HG03469 (cell line): ENCODE measurements around the gene OR5B21.

Experiments used
- ATAC-seq: cut with Tn5 transposase; IDR thresholded peaks from one replicate; pipeline ENCODE4 v1.9.1; 2021; ENCODE audit warnings: mild to moderate bottlenecking, moderate library complexity, moderate number of reproducible peaks; ENCODE audit not compliant: unreplicated experiment

The OR5B21 gene

DNA sequence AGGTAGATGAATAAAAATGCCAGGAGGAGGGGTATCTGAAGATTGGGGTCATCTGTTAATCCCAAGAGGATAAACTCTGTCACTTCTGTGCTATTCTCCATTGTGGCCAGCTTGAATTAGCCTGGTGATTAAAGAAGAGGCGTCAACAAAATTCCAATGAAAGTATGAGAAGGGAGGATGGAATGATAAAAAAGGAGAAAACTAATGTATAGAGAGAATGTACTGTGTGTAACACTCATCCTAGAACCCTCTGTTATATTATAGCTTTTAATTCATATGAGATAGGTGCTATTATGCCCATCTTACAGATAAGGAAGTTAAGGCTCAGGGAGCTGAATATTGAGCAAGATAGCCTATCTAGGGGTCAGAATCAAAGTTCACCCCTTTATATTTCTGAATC lies at the start of gene OR5B21:
Gene OR5B21, minus strand, starts transcription at position 101 of the 400 bp plus-strand sequence. Its CDS starts 0 bp downstream, at position 101.
- ATAC-seq = no peak

DNA sequence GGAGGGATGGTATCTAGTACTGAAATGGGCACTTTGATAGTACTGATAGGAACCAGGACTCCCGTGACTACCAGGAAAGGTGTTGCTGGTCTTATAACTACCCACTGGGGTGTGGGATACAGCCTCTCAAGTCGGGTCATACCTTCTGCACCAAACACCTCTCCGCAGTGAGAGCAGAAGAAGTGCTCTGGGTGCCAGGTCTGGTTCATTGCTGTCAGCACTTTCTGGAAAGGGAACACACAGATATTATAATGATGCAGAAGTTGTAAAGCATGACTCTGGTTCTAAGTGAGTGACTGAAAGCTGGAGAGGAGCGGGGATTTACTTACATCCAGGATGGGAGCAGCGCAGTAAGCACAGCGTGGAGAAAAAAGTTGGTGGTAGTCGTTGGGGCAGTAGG lies 41.7 kb upstream of the OR5B21 start:
- no peak for ATAC-seq

DNA sequence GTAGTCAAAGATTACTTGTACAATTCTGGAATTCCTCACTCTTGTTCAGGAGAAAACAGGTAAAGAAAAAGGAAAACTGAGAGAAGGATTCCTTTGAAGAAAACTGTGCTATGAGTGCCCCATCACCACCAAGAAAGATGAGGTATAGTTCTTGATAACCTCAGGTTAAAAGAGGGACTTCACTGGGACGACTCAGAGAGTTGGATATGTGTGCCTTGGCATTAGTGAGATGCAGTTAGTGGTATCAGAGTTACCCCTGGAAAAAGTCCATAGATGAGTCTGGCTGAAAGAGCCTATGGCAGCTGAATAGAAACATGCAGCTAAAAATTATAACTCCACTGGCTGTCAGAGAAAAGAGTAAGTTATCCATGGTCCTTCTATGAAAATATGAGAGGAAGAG lies 38.9 kb upstream of the OR5B21 start:
- ATAC-seq = no peak

DNA sequence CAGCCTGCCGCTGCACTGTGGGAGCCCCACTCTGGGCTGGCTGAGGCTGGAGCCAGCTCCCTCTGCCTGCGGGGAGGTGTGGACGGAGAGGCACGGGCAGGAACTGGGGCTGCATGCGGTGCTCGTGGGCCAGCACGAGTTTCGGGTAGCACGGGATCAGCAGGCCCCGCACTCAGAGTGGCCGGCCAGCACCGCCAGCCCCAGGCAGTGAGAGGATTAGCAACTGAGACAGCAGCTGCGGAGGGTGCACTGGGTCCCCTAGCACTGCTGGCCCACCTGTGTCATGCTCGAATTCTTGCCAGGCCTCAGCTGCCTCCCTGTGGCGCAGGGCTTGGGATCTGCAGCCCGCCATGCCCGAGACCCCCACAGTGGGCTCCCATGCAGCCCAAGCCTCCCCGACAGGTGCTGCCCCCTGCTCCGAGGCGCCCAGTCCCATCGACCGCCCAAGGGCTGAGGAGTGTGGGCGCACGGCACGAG lies 24.0 kb upstream of the OR5B21 start:
- no peak for ATAC-seq

DNA sequence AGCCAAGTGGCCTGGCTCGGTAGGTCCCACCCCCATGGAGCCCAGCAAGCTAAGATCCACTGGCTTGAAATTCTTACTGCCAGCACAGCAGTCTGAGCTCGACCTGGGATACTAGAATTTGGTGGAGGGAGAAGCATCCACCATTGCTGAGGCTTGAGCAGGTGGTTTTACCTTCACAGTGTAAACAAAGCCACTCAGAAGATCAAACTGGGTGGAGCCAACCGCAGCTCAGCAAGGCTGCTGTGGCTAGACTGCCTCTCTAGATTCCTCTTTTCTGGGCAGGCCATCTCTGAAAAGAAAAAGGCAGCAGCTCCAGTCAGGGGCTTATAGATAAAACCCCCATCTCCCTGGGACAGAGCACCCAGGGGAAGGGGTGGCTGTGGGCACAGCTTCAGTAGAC lies 22.3 kb upstream of the OR5B21 start:
- no peak for ATAC-seq

DNA sequence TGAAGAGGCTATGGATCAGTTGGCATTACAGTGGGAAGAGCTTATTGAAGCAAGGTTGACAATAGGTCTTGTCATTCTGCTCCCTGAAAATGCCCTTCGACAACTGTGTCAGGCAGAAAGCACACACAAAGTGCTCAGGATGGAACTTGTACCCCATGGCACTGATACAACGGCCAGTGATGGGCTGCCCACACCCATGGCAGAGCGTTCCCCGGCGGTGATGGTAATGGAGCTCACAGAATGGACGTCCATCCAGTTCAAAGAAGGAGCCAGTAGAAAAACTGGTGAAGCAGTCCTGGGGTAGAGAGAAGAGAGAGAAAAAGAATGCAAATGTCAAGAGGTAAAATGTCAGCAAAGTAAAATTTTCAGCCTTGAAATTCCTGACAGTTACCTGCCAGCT lies 19.5 kb upstream of the OR5B21 start:
- ATAC-seq = no peak

DNA sequence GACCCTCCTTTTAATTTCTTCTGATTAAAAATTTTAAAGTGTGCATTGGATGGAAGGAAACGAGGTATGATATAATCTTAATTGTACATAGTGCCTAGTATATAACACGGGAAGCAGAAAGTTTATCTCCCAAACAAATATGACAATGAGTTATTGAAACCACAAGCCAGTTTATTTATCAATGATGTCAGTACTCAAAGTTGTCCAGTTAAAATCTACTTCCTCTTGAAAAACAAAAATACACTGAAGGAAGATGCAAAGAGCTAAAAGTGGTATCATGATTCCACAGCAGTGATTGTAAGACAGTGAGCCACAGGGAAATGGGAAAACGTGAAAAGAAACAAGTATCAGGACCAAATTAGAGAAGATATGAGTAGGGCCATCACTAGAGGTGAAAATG lies 18.8 kb upstream of the OR5B21 start:
- no peak for ATAC-seq

DNA sequence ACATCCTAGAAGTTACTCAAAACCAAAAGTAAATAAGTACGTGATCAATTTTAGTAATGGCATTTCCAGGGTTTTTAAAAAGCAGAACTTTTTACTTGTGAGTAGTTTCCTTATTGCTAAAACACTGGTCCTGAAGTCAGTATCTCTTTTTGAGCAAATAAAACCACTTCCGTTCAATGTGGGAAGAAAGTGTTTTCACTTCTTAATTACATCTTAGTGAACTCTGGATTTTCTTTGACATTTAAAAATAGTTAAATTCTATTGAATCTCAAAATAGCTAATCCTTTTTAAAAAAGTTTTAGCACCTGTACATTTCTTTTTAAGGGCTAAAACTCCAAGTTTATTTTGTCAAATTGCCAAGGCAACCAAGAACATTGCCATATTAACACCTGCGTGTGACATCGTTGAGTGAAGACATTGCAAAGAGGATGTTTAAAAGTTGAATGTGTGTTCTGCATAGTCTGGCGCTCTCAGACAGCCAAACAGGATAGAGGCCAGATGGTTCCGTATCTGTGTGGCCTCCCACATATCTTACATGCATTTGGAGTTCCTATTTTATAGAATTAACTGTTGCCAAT lies 17.2 kb upstream of the OR5B21 start:
- ATAC-seq = peak; percentile 81

DNA sequence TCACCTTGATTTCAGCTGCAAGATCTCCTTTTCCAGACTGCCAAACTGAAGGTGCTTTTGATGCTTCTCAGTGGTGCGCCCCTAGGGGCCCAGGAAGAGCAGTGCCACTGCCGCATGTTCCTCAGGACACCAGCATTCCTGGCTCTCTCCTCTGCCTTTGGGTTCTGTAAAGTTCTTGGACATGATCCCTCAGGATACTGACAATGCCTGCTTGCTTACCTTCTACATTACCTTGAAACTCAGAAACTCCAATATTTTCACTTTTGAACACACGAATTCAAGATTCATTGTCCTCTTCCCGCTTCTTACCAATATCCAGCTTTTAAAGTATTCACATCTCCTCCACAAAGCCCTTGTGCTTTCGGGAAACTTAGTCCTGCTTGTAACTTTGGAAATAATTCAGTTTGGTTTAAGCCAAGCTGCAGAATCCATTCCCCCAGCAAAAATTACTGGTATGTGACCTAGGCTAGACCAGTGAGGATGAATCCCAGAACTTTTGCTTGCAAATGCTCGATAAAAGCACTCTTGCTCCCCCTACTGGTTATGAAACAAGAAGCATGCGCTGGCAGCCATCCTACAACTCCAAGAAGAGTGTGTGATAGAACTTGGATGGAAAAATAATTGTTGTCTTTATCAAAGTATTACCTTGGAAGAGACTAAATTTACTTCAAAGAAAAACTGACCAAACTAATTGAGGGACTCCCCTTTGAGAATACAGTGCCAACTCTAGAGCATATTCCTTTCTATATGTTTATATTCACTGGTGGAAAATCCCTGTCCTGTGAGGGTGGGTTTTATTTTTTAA lies 16.5 kb upstream of the OR5B21 start:
- peak; percentile 11 for ATAC-seq

DNA sequence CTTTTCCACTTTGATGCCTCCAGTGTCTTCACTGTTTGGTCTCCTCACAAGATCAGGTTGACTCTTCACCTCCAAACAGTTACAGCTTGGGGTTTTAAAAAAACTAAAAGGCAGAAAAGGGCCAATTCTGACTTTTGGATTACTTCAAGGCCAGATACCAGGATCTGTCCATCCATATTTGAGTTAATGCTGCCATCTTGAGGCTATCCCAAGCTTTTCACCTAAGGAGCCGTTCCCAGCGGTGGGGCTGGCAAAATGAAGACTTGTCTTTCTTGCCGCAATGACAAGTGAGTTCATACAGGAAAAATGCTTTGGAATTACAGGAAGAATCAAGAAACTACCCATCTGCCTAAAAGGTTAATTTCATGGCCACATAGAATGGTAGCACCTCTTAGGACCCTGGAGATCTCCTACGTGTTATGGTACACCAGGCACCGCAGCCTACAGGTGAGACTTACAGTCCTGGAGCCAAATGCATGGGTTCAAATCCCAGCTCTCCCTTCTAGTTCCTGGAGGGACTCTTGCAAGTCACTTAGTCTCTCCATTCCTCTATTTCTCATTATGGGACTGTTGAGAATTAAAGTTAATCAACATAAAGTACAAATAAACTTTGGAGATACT lies 6.0 kb upstream of the OR5B21 start:
- ATAC-seq = no peak

DNA sequence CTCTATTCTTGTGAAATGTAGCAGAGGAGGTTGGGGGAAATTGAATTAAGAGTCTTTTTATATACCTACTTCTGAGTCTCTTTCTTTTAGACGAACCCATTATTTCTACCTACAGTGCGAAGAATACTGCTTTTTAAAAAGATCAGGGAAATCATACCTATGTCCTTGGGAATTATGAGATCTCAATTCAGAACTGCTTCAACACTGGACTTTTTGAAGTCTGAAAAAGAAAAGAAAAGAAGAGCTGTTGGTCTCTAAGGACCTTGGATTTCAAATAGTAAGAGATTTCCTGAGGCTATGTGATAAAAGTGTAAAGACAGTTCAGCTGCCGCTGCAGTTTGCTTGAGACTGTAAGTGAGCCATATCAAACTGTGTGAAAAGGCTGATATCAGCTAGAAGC lies 3.7 kb upstream of the OR5B21 start:
- ATAC-seq = no peak

DNA sequence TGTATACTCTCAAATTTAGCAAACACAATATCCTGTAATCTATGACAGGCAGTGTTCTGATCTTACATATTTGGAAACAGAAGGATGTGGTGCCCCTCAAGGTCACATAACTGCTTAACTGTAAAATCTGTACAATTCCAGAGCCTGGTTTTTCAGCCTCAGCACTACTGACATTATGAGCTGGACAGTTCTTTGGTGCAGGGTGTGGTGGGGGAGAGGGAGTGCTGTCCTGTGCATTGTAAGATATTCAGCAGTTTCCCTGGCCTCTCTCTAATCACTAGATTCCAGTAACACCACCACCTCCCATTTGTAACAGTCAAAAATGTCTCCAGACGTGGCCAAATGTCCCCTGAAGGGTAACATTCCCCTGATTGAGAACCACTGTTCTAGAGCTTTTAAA lies 1.8 kb upstream of the OR5B21 start:
- no peak for ATAC-seq

DNA sequence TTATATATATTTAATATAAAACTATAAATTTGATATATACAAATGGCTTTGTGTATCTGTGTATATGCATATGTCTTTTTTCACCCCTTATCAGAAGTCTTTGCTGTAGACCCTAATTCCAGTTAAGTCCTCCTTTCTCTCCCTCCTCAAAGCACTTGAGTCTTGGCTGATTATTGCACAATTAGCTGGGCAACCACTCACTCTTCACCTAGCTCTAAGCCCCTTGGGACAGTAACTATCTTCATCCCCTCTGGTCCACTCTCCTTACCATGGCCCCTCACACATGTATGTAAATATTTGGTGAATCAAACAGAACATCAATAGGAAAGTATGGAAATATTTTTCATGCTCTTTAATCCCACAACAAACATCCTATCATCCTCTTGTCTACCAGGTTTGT lies 909 bp upstream of the OR5B21 start:
- no peak for ATAC-seq

DNA sequence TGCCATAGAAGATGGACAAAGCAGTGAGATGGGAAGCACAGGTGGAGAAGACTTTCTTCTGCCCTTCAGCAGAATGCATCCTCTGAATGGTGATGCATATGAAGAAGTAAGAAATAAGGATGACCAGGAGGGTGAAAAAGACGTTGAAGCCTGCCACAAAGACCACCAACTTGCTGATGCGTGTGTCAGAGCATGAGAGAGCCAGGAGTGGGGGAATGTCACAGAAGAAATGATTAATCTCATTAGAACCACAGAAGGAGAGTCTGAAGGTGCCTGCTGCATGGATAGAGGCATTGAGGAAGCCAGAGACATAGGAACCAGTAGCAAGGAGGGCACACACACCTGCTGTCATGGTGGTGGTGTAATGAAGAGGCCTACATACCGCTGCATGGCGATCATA lies 550 bp downstream of the OR5B21 start:
- no peak for ATAC-seq

DNA sequence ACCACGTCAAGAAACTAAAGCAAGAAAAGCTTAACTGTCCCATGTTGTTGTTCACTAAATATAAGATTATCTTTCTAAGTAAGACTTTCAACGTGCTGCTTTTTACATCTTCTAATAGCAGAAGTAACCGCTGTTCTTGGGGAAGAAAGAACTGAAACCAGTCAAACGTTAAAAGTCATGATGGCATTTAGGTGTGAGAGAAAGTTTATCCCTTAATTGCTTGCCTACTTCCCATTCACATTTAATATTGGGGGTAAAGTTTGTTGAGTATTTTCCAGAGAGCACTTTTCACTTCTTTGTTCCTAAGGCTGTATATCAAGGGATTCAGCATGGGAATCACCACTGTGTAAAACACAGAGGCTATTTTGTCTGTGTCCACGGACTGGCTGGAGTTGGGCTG lies 970 bp downstream of the OR5B21 start:
- no peak for ATAC-seq

DNA sequence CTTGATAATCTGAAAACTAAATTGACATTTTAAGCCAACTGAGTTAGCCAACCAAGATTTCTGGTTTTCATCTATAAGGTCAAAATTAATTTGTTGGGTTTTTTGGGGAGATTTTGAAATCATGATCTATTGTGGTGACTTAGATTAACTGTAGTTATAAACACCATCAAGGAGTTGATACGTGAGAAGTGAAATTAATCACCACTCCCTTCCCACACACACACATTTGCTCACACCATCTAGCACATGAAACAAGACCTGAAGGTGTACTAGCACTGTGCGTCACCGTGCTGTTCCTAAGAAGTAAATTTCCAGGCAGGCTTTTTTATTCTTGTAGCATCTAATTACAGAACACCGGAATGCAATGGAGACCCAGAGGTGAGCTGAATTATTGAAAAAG lies 2.1 kb downstream of the OR5B21 start:
- no peak for ATAC-seq

DNA sequence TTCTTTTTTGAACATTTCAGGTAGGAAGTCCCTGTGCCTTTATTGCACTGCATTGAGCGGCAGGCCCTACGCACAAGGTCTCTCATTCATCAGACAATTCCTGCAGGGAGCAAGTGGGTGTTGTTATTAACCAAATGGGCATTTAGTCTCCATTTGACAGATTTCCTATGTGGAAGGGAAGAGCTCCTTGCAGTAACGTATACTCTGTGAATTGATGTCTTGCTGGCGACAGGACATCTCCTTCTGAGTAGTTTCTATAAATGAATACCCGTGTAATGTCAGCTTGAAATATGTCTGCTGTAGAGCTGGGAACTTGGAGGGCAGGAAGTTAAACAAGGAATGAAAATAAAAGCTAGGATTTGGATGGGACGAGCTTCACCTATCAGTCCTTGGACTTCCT lies 3.7 kb downstream of the OR5B21 start:
- ATAC-seq = no peak

DNA sequence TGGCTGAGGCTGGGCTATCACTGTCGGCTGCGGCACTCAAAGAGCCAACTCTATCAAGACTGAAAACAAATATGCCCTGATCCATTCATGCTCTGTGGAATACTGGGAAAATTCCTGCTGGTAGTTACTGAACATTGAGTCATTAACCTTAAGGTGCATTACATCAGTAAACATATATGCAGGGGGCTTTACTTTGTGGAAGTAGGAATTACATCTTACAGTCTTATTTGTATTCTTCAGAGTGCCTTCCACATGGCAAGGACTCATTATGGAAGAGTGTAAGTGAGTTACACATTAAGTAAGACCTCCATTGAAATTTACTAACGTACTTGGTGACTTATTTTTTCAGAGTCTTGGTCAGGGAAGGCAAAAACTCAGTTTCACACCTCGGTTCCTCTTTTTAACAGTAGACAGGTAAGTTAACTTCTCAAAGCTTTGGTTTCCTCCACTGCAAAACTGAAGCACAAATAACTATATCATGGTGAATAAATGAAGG lies 4.5 kb downstream of the OR5B21 start:
- peak; percentile 93 for ATAC-seq

DNA sequence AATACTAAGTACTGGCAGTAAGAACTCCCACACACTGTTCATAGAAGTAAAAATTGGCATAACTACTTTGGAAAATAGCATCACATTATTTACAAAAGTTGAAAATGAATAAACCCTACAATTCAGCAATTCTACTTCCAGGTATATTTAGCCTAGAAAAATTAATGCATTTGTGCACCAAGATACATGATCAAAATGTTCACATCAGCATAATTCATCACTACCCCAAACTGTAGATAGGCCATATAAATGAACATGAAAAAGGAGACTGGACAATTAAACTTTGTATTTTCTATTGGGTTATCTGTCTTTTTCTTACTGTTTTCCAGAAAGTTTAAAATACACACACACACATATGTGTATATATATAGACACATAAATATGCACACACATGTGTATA lies 5.9 kb downstream of the OR5B21 start:
- ATAC-seq = no peak

DNA sequence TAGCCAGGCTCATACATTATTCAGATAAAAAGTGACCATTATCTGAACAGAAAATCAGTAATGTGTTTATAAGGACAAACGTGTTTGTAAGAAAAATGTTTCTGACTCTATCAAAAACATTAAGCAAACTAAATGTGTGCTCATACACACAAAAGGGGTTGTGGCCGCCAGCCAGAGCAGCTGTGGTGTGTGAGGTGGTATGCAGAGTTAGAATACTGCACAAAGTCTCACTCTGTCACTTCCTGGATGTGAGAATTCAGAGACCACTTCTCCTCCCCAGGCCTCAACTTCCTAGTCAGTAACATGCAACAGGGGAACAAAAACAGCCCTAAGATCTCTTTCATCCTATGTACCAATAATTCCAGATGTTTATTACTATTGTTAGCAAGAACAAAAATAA lies 9.4 kb downstream of the OR5B21 start:
- no peak for ATAC-seq

DNA sequence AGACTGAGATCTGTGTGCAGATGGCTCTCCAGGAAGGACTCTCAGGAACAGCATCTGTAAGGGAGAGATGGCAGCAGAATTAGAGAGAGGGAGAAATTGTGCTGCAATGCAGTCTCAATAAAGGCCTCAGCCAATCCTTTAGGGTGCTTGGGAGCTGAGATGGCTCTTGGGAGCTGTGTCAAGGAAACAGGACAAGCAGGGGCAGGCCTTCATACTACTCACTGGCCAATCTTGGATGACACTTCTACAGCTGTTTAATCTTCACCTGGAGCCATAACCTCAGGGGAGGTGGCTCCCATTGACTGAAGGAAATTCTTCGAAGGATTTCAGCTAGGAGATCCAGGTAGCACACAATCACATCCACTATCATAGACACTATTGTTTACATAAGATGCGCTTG lies 10.0 kb downstream of the OR5B21 start:
- ATAC-seq = no peak

DNA sequence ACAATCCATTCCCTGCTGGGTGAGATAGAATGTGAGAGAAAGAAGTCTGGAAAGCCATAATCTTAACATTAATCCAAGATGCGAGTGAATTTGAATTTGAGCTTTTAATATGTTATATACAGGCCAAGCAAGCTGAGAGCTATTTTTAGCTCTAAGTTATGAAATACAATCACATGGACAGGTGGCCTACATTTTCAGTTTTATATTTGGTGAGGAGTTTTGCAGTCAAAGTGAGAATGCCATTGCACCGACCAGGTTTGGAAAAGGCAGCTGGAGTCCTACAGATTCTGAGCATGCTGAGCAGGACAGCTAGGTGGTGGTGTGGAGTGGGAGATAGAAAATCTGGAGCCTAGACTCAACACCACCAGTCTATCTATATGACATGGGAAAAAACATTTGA lies 12.0 kb downstream of the OR5B21 start:
- no peak for ATAC-seq
